IMR-90 (cell line): ENCODE results near the gene RNASET2. TPM values are rescaled to one million over a fixed set of nuclear protein-coding genes. Genes with fewer than 3 reads are reported as not detected.

Experiments used
- ATAC-seq: fragments of 200-7000 bp; cut with Tn5 transposase; 2 replicates; pipeline ENCODE4 v1.9.1; 2020; ENCODE audit warnings: low read depth, mild to moderate bottlenecking, moderate library complexity
- BruUV-seq: library from RNA; stranded (reverse); fragments of 400-500 nt; replicated peaks from 2 replicates; lab custom pipeline; 2021; lab: Mats Ljungman, UMichigan
- CTCF ChIA-PET: fragments of 300-600 bp; formaldehyde crosslinking; extraction: SDS; loops from one replicate; lab custom pipeline; 2021; ENCODE audit warnings: antibody characterized with exemption; lab: Yijun Ruan, JAX
- POLR2A ChIA-PET: fragments of 300-600 bp; sonication (Branson Sonifier 250); formaldehyde crosslinking; loops from one replicate; lab custom pipeline; 2022; ENCODE audit warnings: antibody characterized with exemption; ENCODE audit not compliant: unreplicated experiment; lab: Charles Lee
- DNase-seq: peaks from one replicate; pipeline ENCODE4 v3.0.0; 2013
- H2AFZ ChIP-seq: replicated peaks from 2 replicates; pipeline ENCODE3; 2013; ENCODE audit warnings: low read length, mild to moderate bottlenecking; ENCODE audit not compliant: poor library complexity
- H2AK5ac ChIP-seq: 2 replicates; pipeline ENCODE4 v1.6.1; 2013; ENCODE audit warnings: low read depth, low read length, inconsistent platforms
- H2AK9ac ChIP-seq: replicated peaks from 2 replicates; pipeline ENCODE3; 2013; ENCODE audit warnings: mild to moderate bottlenecking, low read depth, low read length, moderate library complexity; ENCODE audit not compliant: poor library complexity
- H2BK120ac ChIP-seq: 2 replicates; pipeline ENCODE4 v1.6.1; 2013; ENCODE audit warnings: low read depth, low read length, inconsistent platforms
- H2BK15ac ChIP-seq: 3 replicates; pipeline ENCODE4 v1.6.1; 2013; ENCODE audit warnings: low read depth, low read length, inconsistent platforms
- H2BK20ac ChIP-seq: 2 replicates; pipeline ENCODE4 v1.6.1; 2013; ENCODE audit warnings: low read depth, mild to moderate bottlenecking, inconsistent platforms, low read length, moderate library complexity
- H2BK5ac ChIP-seq: 2 replicates; pipeline ENCODE4 v1.6.1; 2013; ENCODE audit warnings: mild to moderate bottlenecking, low read depth, low read length, inconsistent platforms; ENCODE audit not compliant: poor library complexity, severe bottlenecking
- H3K14ac ChIP-seq: replicated peaks from 2 replicates; pipeline ENCODE4 v1.6.1; 2013; ENCODE audit warnings: low read depth, low read length, inconsistent platforms
- H3K18ac ChIP-seq: 2 replicates; pipeline ENCODE4 v1.6.1; 2013; ENCODE audit warnings: low read depth, low read length, control low read depth
- H3K23ac ChIP-seq: 2 replicates; pipeline ENCODE4 v1.6.1; 2013; ENCODE audit warnings: low read depth, low read length, inconsistent platforms
- H3K27ac ChIP-seq: 2 replicates; pipeline ENCODE4 v1.5.1; 2013; ENCODE audit warnings: mild to moderate bottlenecking, control low read depth, low read length; ENCODE audit not compliant: insufficient read depth
- H3K27me3 ChIP-seq: 2 replicates; pipeline ENCODE4 v1.6.1; 2013; ENCODE audit warnings: low read length; ENCODE audit not compliant: control insufficient read depth, insufficient read depth
- H3K36me3 ChIP-seq: 2 replicates; pipeline ENCODE4 v1.6.1; 2013; ENCODE audit warnings: low read length, mixed read lengths; ENCODE audit not compliant: control insufficient read depth, insufficient read depth
- H3K4ac ChIP-seq: 2 replicates; pipeline ENCODE4 v1.6.1; 2013; ENCODE audit warnings: low read depth, low read length, inconsistent platforms
- H3K4me1 ChIP-seq: 2 replicates; pipeline ENCODE4 v1.6.1; 2013; ENCODE audit warnings: low read length, mixed read lengths; ENCODE audit not compliant: control insufficient read depth, insufficient read depth
- H3K4me2 ChIP-seq: 2 replicates; pipeline ENCODE4 v1.6.1; 2013; ENCODE audit warnings: low read depth, mild to moderate bottlenecking, control low read depth, low read length, moderate library complexity
- H3K4me3 ChIP-seq: 2 replicates; pipeline ENCODE4 v1.5.1; 2013; ENCODE audit warnings: low read depth, mild to moderate bottlenecking, control low read depth, low read length, moderate library complexity; ENCODE audit not compliant: insufficient read depth
- H3K56ac ChIP-seq: 2 replicates; pipeline ENCODE4 v1.6.1; 2013; ENCODE audit warnings: low read length, inconsistent platforms; ENCODE audit not compliant: insufficient read depth; ENCODE audit errors: extremely low read depth
- H3K79me1 ChIP-seq, 2 experiments: 2 replicates each; pipeline ENCODE4 v1.6.1; 2013; ENCODE audit warnings: low read length in 2 of 2, inconsistent platforms in 1 of 2, low read depth in 1 of 2
- H3K9ac ChIP-seq: 2 replicates; pipeline ENCODE4 v1.6.1; 2013; ENCODE audit warnings: low read depth, low read length, control low read depth
- H3K9me1 ChIP-seq: 2 replicates; pipeline ENCODE4 v1.6.1; 2013; ENCODE audit warnings: low read length, inconsistent platforms; ENCODE audit not compliant: insufficient read depth
- H3K9me3 ChIP-seq: 2 replicates; pipeline ENCODE4 v1.6.1; 2013; ENCODE audit warnings: low read length; ENCODE audit not compliant: control insufficient read depth, insufficient read depth
- H4K20me1 ChIP-seq: 2 replicates; pipeline ENCODE4 v1.6.1; 2013; ENCODE audit warnings: low read length, inconsistent platforms; ENCODE audit not compliant: insufficient read depth
- H4K5ac ChIP-seq: 2 replicates; pipeline ENCODE4 v1.6.1; 2013; ENCODE audit warnings: mild to moderate bottlenecking, low read depth, low read length, control low read depth
- H4K8ac ChIP-seq, 2 experiments: 2 replicates each; pipeline ENCODE4 v1.6.1; 2013; ENCODE audit warnings: low read depth in 2 of 2, low read length in 2 of 2, control low read depth in 1 of 2, inconsistent platforms in 1 of 2
- H4K91ac ChIP-seq: 2 replicates; pipeline ENCODE4 v1.6.1; 2013; ENCODE audit warnings: low read depth, low read length, inconsistent platforms; ENCODE audit not compliant: insufficient read depth
- BHLHE40 ChIP-seq: fragments of 150-350 bp; IDR thresholded peaks from 2 replicates; pipeline ENCODE4 v1.6.1; 2016; ENCODE audit warnings: mild to moderate bottlenecking, low read depth, low read length
- RAD21 ChIP-seq: IDR thresholded peaks from 2 replicates; pipeline ENCODE4 v1.6.1; 2012; ENCODE audit warnings: low read length, improper control_type of control experiment
- SMC3 ChIP-seq: fragments of 150-350 bp; IDR thresholded peaks from 2 replicates; pipeline ENCODE4 v1.6.1; 2016; ENCODE audit warnings: low read depth, mild to moderate bottlenecking, antibody characterized with exemption, low read length, moderate library complexity
- WGBS, 2 experiments: methylation state at CpG; one replicate each; pipeline versions ENCODE4 v1.1.5 to v1.1.7; 2013; ENCODE audit warnings: missing lambda C conversion rate in 2 of 2; ENCODE audit not compliant: insufficient read length in 1 of 2; ENCODE audit errors: extremely low coverage in 2 of 2; 5-methylcytosine and 5-hydroxymethylcytosine counted together
- dilution Hi-C: fragments of 300-500 bp; cut with HindIII; formaldehyde crosslinking; loops from one replicate; pipeline ENCODE4 v1.14.3; 2018; ENCODE audit warnings: low sequenced_read_pairs; ENCODE audit not compliant: unreplicated experiment
- in situ Hi-C: fragments of 300-500 bp; cut with MboI; formaldehyde crosslinking; loops from 3 replicates; pipeline ENCODE4 v1.14.3; 2019; ENCODE audit warnings: low sequenced_read_pairs, inconsistent platforms, mixed read lengths
- intact Hi-C: fragments of 100-400 bp; cut with micrococcal nuclease; formaldehyde crosslinking; loops from 2 replicates; pipeline ENCODE4 v1.10.0; 2022
- polyA plus RNA-seq, 3 experiments: library from polyadenylated mRNA; depleted of rRNA; stranded (reverse); fragments of >200 nt; gene quantifications; 2 replicates each; pipeline ENCODE4 v1.2.3, GENCODE V29; 2012; ENCODE audit warnings: low replicate concordance in 1 of 3
- total RNA-seq: library from RNA; depleted of rRNA; stranded (reverse); fragments of >200 nt; gene quantifications from 2 replicates; pipeline ENCODE4 v1.2.3, GENCODE V29; 2012

RNASET2 gene
- total and polyA plus RNA-seq, 2 of the 4 experiments (the other 2 are of a cell fraction), result 13.6 to 24.9 TPM

- H2AFZ ChIP-seq, result no peak overlapping the region
- no peak overlapping the region for H3K4me3 ChIP-seq
- H3K56ac ChIP-seq, result no peak overlapping the region
- no CpG with 5 or more reads among the region's 5 CpGs for WGBS, 2 experiments
- dilution Hi-C loops (no loop called here), intact Hi-C loops (no loop called here), in situ Hi-C loops (no loop called here)
- H3K27me3 ChIP-seq, result no peaks in the 10 kb centered on the region
- no peak overlapping the region for H2BK15ac ChIP-seq
- no peak overlapping the region for H2BK20ac ChIP-seq
- H4K5ac ChIP-seq, result no peak overlapping the region
- BruUV-seq, result no TSS peak
- DNase-seq (no peak), ATAC-seq (no peak)
- no peak overlapping the region for H3K4me2 ChIP-seq
- H2BK120ac ChIP-seq, result no peak overlapping the region
- ChIA-PET POLR2A (no interaction called here), CTCF (no interaction called here)
- no peak overlapping the region for H2AK9ac ChIP-seq
- H3K4ac ChIP-seq, result no peak overlapping the region
- TF ChIP-seq RAD21 (no peak), SMC3 (no peak), BHLHE40 (no peak)
- H3K18ac ChIP-seq, result no peak overlapping the region
- H2BK5ac ChIP-seq, result no peak overlapping the region
- no peak overlapping the region for H2AK5ac ChIP-seq
- no peaks in the 10 kb centered on the region for H3K79me1 ChIP-seq
- H3K27ac ChIP-seq, result no peak overlapping the region
- H3K14ac ChIP-seq, result no peak overlapping the region
- no peak overlapping the region for H4K8ac ChIP-seq
- no peaks in the 10 kb centered on the region for H4K20me1 ChIP-seq
- no peaks in the 10 kb centered on the region for H3K9me1 ChIP-seq
- H3K36me3 ChIP-seq, result no peaks in the 10 kb centered on the region
- no peak overlapping the region for H4K91ac ChIP-seq
- H3K9me3 ChIP-seq, result no peaks in the 10 kb centered on the region
- no peak overlapping the region for H3K23ac ChIP-seq
- no peak overlapping the region for H3K9ac ChIP-seq
- H3K4me1 ChIP-seq, result no peaks in the 10 kb centered on the region
These were observed 45.1 kb downstream of the RNASET2 start for GRCh38 chr6:166911248-166911677.
